Panc1 (cell line): ENCODE results near the gene NECTIN1. TPM values are rescaled to one million over a fixed set of nuclear protein-coding genes. Genes with fewer than 3 reads are reported as not detected.

ENCODE experiments used
- ATAC-seq: fragments of 200-7000 bp; cut with Tn5 transposase; 2 replicates; pipeline ENCODE4 v1.9.1; 2020; ENCODE audit warnings: mild to moderate bottlenecking, moderate library complexity
- BruUV-seq: library from RNA; stranded (reverse); fragments of 400-500 nt; replicated peaks from 2 replicates; lab custom pipeline; 2021; lab: Mats Ljungman, UMichigan
- CTCF ChIA-PET: fragments of 300-600 bp; sonication (Branson Sonifier 250); formaldehyde crosslinking; loops from one replicate; lab custom pipeline; 2022; ENCODE audit warnings: antibody characterized with exemption; lab: Charles Lee
- POLR2A ChIA-PET: fragments of 300-600 bp; sonication (Branson Sonifier 250); formaldehyde crosslinking; loops from one replicate; lab custom pipeline; 2022; ENCODE audit warnings: antibody characterized with exemption; lab: Charles Lee
- DNase-seq: peaks from one replicate; pipeline ENCODE4 v3.0.0-alpha.2; 2010; ENCODE audit warnings: low read depth, low spot score
- H3K27ac ChIP-seq: 2 replicates; pipeline ENCODE4 v1.5.1; 2011; ENCODE audit warnings: mild to moderate bottlenecking, low read length, inconsistent platforms
- H3K27me3 ChIP-seq: fragments of 200-500 bp; sonication (Bioruptor generic); 2 replicates; pipeline ENCODE4 v1.6.0; 2014; ENCODE audit warnings: low read length, inconsistent platforms; ENCODE audit not compliant: control insufficient read depth, insufficient read depth
- H3K36me3 ChIP-seq: fragments of 200-500 bp; sonication (Bioruptor generic); 2 replicates; pipeline ENCODE4 v1.5.1; 2014; ENCODE audit warnings: inconsistent platforms, mild to moderate bottlenecking, low read length, moderate library complexity; ENCODE audit not compliant: control insufficient read depth, insufficient read depth
- H3K4me1 ChIP-seq: 2 replicates; pipeline ENCODE4 v1.5.1; 2011; ENCODE audit warnings: inconsistent platforms, mild to moderate bottlenecking, low read length, moderate library complexity; ENCODE audit not compliant: control insufficient read depth, insufficient read depth
- H3K4me3 ChIP-seq, 2 experiments: 2 replicates each; pipeline ENCODE4 v1.5.1; 2011 to 2012; ENCODE audit warnings: low read depth in 2 of 2, low read length in 2 of 2, mild to moderate bottlenecking in 2 of 2, inconsistent platforms in 1 of 2, moderate library complexity in 1 of 2
- H3K9me3 ChIP-seq: fragments of 200-500 bp; sonication (Bioruptor generic); 2 replicates; pipeline ENCODE4 v1.5.1; 2014; ENCODE audit warnings: low read depth, mild to moderate bottlenecking, inconsistent platforms, low read length, moderate library complexity; ENCODE audit not compliant: control insufficient read depth, insufficient read depth
- POLR2AphosphoS5 ChIP-seq: IDR thresholded peaks from 2 replicates; pipeline ENCODE4 v1.6.1; 2012; ENCODE audit warnings: mild to moderate bottlenecking, low read depth, low read length, moderate library complexity
- SIN3A ChIP-seq: IDR thresholded peaks from 2 replicates; pipeline ENCODE4 v1.6.1; 2012; ENCODE audit warnings: low read depth, mild to moderate bottlenecking, low read length, moderate library complexity, borderline replicate concordance; ENCODE audit not compliant: insufficient read depth
- TCF7L2 ChIP-seq: IDR thresholded peaks from 2 replicates; pipeline ENCODE4 v1.6.1; 2011; ENCODE audit warnings: mild to moderate bottlenecking, low read depth, low read length, inconsistent platforms
- in situ Hi-C: cut with HindIII; loops from 2 replicates; pipeline ENCODE4 v1.10.0; 2016; ENCODE audit warnings: low sequenced_read_pairs, low pct_unique_long_range_greater_than_20kb
- intact Hi-C: fragments of 100-400 bp; cut with micrococcal nuclease; formaldehyde crosslinking; loops from one replicate; pipeline ENCODE4 v1.10.0; 2022; ENCODE audit not compliant: unreplicated experiment
- total RNA-seq: library from RNA; stranded (reverse); gene quantifications from one replicate; pipeline ENCODE4 v1.2.1, GENCODE V29; 2021; ENCODE audit not compliant: unreplicated experiment
- TF ChIP-seq, protein P1 (sequence below): fragments of 450-650 bp; IDR thresholded peaks from 2 replicates; pipeline ENCODE4 v1.5.1; 2017; ENCODE audit warnings: mild to moderate bottlenecking
- TF ChIP-seq, protein P2 (sequence below), 2 experiments: IDR thresholded peaks; 2 replicates each; pipeline ENCODE4 v1.6.1; 2011 to 2012; ENCODE audit warnings: low read depth in 2 of 2, control low read depth in 1 of 2, low read length in 1 of 2, mild to moderate bottlenecking in 1 of 2, moderate library complexity in 1 of 2; ENCODE audit not compliant: insufficient read depth in 1 of 2

NECTIN1 gene
- total RNA-seq, 1 experiment from 2014 or later = 14.6 TPM

- BruUV-seq = no TSS peak
- 0 out of 2 replicates have a peak, but pooled peaks have one; percentile 28 for ATAC-seq
- Histone ChIP-seq H3K27ac (no peak overlapping the region), H3K9me3 (no peaks in the 10 kb centered on the region), H3K4me3 (no peak overlapping the region), H3K36me3 (no peaks in the 10 kb centered on the region), H3K4me1 (no peaks in the 10 kb centered on the region), H3K27me3 (0 out of 2 replicates have a peak, but pooled peaks cover 2% of the 10 kb centered on the region)
- intact Hi-C loops = no loop called here
- in situ Hi-C loops = no loop called here
- no peak for DNase-seq
- CTCF ChIA-PET = interaction anchor here (0.6 kb wide), 1 partner anchor 78 kb away, joined by 3 read pairs; no protein-coding TSS in a partner anchor
- TF ChIP-seq SIN3A (no peak), POLR2AphosphoS5 (no peak)
- TF ChIP-seq, protein P1, sequence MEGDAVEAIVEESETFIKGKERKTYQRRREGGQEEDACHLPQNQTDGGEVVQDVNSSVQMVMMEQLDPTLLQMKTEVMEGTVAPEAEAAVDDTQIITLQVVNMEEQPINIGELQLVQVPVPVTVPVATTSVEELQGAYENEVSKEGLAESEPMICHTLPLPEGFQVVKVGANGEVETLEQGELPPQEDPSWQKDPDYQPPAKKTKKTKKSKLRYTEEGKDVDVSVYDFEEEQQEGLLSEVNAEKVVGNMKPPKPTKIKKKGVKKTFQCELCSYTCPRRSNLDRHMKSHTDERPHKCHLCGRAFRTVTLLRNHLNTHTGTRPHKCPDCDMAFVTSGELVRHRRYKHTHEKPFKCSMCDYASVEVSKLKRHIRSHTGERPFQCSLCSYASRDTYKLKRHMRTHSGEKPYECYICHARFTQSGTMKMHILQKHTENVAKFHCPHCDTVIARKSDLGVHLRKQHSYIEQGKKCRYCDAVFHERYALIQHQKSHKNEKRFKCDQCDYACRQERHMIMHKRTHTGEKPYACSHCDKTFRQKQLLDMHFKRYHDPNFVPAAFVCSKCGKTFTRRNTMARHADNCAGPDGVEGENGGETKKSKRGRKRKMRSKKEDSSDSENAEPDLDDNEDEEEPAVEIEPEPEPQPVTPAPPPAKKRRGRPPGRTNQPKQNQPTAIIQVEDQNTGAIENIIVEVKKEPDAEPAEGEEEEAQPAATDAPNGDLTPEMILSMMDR = no peak
- POLR2A ChIA-PET = no interaction called here
Measured at GRCh38 chr11:119651802-119652584, 77.0 kb downstream of the NECTIN1 start.

- POLR2A ChIA-PET = no interaction called here
- no peaks in the 10 kb centered on the region for H3K4me1 ChIP-seq
- DNase-seq (no peak), ATAC-seq (no peak)
- no peaks in the 10 kb centered on the region for H3K36me3 ChIP-seq
- H3K27ac ChIP-seq = no peak overlapping the region
- H3K27me3 ChIP-seq = 0 out of 2 replicates have a peak, but pooled peaks cover 2% of the 10 kb centered on the region
- no peak overlapping the region for H3K4me3 ChIP-seq
- intact Hi-C loops = no loop called here
- BruUV-seq = no TSS peak
- in situ Hi-C loops = no loop called here
- H3K9me3 ChIP-seq = no peaks in the 10 kb centered on the region
- CTCF ChIA-PET = no interaction called here
- TF ChIP-seq POLR2AphosphoS5 (no peak), TCF7L2 (no peak), SIN3A (no peak)
- TF ChIP-seq, protein P2, sequence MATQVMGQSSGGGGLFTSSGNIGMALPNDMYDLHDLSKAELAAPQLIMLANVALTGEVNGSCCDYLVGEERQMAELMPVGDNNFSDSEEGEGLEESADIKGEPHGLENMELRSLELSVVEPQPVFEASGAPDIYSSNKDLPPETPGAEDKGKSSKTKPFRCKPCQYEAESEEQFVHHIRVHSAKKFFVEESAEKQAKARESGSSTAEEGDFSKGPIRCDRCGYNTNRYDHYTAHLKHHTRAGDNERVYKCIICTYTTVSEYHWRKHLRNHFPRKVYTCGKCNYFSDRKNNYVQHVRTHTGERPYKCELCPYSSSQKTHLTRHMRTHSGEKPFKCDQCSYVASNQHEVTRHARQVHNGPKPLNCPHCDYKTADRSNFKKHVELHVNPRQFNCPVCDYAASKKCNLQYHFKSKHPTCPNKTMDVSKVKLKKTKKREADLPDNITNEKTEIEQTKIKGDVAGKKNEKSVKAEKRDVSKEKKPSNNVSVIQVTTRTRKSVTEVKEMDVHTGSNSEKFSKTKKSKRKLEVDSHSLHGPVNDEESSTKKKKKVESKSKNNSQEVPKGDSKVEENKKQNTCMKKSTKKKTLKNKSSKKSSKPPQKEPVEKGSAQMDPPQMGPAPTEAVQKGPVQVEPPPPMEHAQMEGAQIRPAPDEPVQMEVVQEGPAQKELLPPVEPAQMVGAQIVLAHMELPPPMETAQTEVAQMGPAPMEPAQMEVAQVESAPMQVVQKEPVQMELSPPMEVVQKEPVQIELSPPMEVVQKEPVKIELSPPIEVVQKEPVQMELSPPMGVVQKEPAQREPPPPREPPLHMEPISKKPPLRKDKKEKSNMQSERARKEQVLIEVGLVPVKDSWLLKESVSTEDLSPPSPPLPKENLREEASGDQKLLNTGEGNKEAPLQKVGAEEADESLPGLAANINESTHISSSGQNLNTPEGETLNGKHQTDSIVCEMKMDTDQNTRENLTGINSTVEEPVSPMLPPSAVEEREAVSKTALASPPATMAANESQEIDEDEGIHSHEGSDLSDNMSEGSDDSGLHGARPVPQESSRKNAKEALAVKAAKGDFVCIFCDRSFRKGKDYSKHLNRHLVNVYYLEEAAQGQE (IDR thresholded peaks at IDR 0.05; ENCODE audit: insufficient read depth in 1 of 2, low read depth in 2 of 2, low read length in 1 of 2) = no peak
- TF ChIP-seq, protein P1 = no peak
Measured at GRCh38 chr11:119650251-119650650, 78.7 kb downstream of the NECTIN1 start.
